GM19025 (cell line): ENCODE measurements around the gene SELENON.
A peak's percentile ranks its signal among the peaks of the same experiment; 100 is the strongest.

Experiments
- ATAC-seq: cut with Tn5 transposase; IDR thresholded peaks from one replicate; pipeline ENCODE4 v1.9.1; 2021; ENCODE audit warnings: mild to moderate bottlenecking, low read depth, moderate library complexity; ENCODE audit not compliant: unreplicated experiment

SELENON gene

DNA sequence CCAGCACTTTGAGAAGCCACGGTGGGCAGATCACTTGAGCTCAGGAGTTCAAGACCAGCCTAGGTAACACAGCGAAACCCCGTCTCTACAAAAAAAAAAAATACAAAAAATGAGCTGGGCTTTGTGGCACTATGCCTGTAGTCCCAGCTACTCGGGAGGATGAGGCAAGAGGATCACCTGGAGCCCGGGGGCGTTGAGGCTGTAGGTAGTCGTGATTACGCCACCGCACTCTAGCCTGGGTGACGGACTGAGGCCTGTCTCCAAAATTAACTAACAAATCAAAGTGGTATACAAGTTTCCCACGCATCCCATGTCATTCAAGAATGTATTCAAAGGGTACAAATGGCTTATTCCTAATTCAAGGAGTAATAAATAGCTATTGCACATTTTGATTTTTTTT is 56.9 kb downstream of the SELENON start:
- no peak for ATAC-seq

DNA sequence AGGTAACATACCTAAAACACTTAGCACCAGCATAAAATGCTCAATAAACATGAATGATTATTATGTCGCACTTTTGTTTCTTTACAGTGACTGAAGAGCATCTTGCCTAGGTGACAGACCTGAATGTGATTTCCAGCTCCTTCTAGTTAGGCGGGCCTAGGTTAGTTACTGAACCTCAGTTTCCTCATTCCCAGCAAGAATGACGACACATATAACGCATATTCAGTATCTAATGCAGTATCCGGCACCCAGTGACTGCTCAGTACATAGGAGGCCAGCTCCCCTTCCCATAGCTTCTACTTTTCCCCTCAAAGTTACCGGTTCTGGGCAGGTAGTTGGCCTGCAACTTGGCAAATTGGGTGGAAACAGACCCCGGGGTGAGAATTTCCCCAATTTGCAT is 58.5 kb downstream of the SELENON start:
- ATAC-seq, result no peak

GRCh38 chr1:25858906-25859789 is 59.2 kb downstream of the SELENON start, which contains the start of gene AUNIP:
Gene AUNIP (minus strand): TSS chr1:25859457. CDS start chr1:25859357, 100 bp downstream.
- peak; percentile 87 for ATAC-seq

DNA sequence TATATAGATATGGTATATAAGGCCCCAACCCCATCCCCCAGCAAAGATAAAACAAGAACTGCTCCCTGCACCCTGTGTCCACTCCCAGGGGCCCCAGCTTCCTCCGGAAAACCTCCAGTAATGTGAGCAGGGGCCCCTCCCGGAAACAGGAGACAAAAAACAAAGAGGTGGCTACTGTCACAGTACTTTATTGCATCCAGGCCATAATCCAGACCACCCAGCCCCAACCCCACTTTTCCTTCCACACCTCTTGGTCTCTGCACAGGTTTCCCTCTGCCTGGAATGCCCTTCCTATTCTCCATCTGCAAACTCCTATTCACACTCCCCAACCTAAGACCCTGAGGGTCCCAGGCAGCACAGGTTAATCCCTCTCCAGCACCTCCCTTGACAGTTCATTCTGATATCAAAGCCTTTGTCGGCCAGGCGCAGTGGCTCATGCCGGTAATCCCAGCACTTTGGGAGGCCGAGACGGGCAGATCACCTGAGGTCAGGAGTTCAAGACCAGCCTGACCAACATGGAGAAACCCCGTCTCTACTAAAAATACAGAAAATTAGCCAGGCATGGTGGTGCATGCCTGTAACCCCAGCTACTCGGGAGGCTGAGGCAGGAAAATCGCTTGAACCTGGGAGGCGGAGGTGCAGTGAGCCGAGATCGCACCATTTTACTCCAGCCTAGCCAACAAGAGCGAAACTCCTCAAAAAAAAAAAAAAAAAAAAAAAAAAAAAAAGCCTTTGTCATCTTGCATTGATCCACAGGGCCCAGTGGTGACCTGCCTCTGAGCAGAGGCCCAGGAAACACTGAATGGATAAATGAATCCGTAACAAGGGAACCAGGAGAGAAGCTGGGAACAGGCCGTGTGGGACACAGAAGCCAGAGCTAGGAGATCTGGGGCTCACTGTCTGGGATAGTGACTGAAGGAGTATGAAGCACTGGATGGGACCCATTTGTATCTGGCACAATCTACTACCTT is 61.6 kb downstream of the SELENON start:
- no peak for ATAC-seq

GRCh38 chr1:25862785-25863485 is 62.9 kb downstream of the SELENON start:
- ATAC-seq, result no peak

- no peak for ATAC-seq
These were observed 63.7 kb downstream of the SELENON start for GRCh38 chr1:25863486-25864262.

- ATAC-seq, result no peak
These were observed 64.4 kb downstream of the SELENON start for GRCh38 chr1:25864434-25864833.

GRCh38 chr1:25866288-25866687 is 66.3 kb downstream of the SELENON start:
- no peak for ATAC-seq

GRCh38 chr1:25867210-25867991 is 67.4 kb downstream of the SELENON start:
- ATAC-seq, result no peak
